ENCODE measurements around the gene CDC5L. TPM values are rescaled to one million over a fixed set of nuclear protein-coding genes. Genes with fewer than 3 reads are reported as not detected.

Gene CDC5L
- total RNA-seq, 1 experiment from 2014 or later = 24.6 TPM

- intact Hi-C loops (cut with micrococcal nuclease) = no loop called here
- ChIA-PET POLR2A (no interaction called here), RAD21 (ENCODE audit: low non-redundant PET in 1 of 2, low total read pairs in 2 of 2, uncharacterized antibody in 2 of 2, unreplicated experiment in 2 of 2) (interaction anchor here in 1 of 2 experiments (0.7 kb wide), 1 partner anchor 24 kb away, joined by 3 read pairs; no protein-coding TSS in a partner anchor), CTCF (interaction anchor here (1.2 to 1.4 kb wide), 2 partner anchors 17 to 20 kb away, joined by 3 to 7 read pairs; no protein-coding TSS in a partner anchor)
- H3K4me1 ChIP-seq (ENCODE audit: control insufficient read depth in 1 of 2, insufficient read depth in 2 of 2, low read length in 2 of 2) = peaks cover 13 to 25% of the 10 kb centered on the region in 2 experiments; a peak in 3 of 4 replicates
- no peak overlapping the region for H3K9ac ChIP-seq (ENCODE audit: low read length)
- no peak overlapping the region for H3K4me2 ChIP-seq (ENCODE audit: low read length)
- H3K27ac ChIP-seq (ENCODE audit: low read depth, low read length) = no peak overlapping the region
- no peak for DNase-seq (ENCODE audit: low read depth, low spot score)
- no peak for ATAC-seq
- H3K9me3 ChIP-seq (ENCODE audit: control insufficient read depth in 1 of 2, insufficient read depth in 1 of 2, low read depth in 1 of 2, low read length in 2 of 2) = no peaks in the 10 kb centered on the region
- H3K27me3 ChIP-seq (ENCODE audit: insufficient read depth, low read length) = no peaks in the 10 kb centered on the region
- peaks cover 0 to 5% of the 10 kb centered on the region in 2 experiments; a peak in 2 of 4 replicates for H3K36me3 ChIP-seq (ENCODE audit: control insufficient read depth in 1 of 2, insufficient read depth in 2 of 2, low read length in 2 of 2)
- no TSS peak for BruUV-seq (replicated peaks)
- H3K9me2 ChIP-seq (ENCODE audit: insufficient read depth) = no peaks in the 10 kb centered on the region
- H3K4me3 ChIP-seq (replicated peaks in 1 of 2; ENCODE audit: low read depth in 1 of 2, low read length in 2 of 2) = no peak overlapping the region
- H2AFZ ChIP-seq (ENCODE audit: low read depth, low read length, poor library complexity, severe bottlenecking) = no peak overlapping the region
- TF ChIP-seq ATF3 (IDR thresholded peaks at IDR 0.05) = no peak
- TF ChIP-seq ZBTB33 (IDR thresholded peaks at IDR 0.05; ENCODE audit: extremely low read depth, insufficient replicate concordance, low read length) = no peak
- TF ChIP-seq ZNF274 (IDR thresholded peaks at IDR 0.05; ENCODE audit: low read depth, low read length) = no peak
- TF ChIP-seq YY1 (IDR thresholded peaks at IDR 0.05; ENCODE audit: extremely low read depth, insufficient replicate concordance, low read depth, low read length) = no peak
- TF ChIP-seq CBX3 (IDR thresholded peaks at IDR 0.05; ENCODE audit: low read depth) = no peak
- no peak for TF ChIP-seq ZFX (IDR thresholded peaks at IDR 0.05)
- TF ChIP-seq SRF (IDR thresholded peaks at IDR 0.05; ENCODE audit: low read depth) = no peak
- no peak for TF ChIP-seq MAX (IDR thresholded peaks at IDR 0.05)
- no peak for TF ChIP-seq SIN3A (IDR thresholded peaks at IDR 0.05; ENCODE audit: low read depth)
- no peak for TF ChIP-seq EGR1 (IDR thresholded peaks at IDR 0.05; ENCODE audit: low read depth)
- TF ChIP-seq CTCF (IDR thresholded peaks at IDR 0.05 in 2 of 3, conservative IDR thresholded peaks at IDR 0.05 in 1 of 3; ENCODE audit: borderline replicate concordance in 1 of 3, insufficient read depth in 1 of 3, low read depth in 2 of 3, low read length in 2 of 3) = no peak
- TF ChIP-seq JUND (IDR thresholded peaks at IDR 0.05) = no peak
- TF ChIP-seq EZH2 (IDR thresholded peaks at IDR 0.05) = no peak
- TF ChIP-seq ELF1 (IDR thresholded peaks at IDR 0.05; ENCODE audit: borderline replicate concordance, low read depth) = no peak
- TF ChIP-seq CEBPB (IDR thresholded peaks at IDR 0.05; ENCODE audit: low read depth) = no peak
- TF ChIP-seq POLR2A (IDR thresholded peaks at IDR 0.05; ENCODE audit: borderline replicate concordance, extremely low read depth, insufficient read depth, insufficient read length) = no peak
- no peak for TF ChIP-seq TCF7L2 (IDR thresholded peaks at IDR 0.05; ENCODE audit: borderline replicate concordance, extremely low read depth, insufficient read depth, insufficient read length)
- TF ChIP-seq POLR2AphosphoS5 (IDR thresholded peaks at IDR 0.05; ENCODE audit: low read depth, low read length) = no peak
- no peaks in the 10 kb centered on the region for H4K20me1 ChIP-seq (ENCODE audit: insufficient read depth)
- no peaks in the 10 kb centered on the region for H3K79me2 ChIP-seq (ENCODE audit: insufficient read depth, low read length)
These were observed 65.6 kb downstream of the CDC5L start for GRCh38 chr6:44453146-44453545.
